ENCODE results near the gene PPP2R5E. TPM values are rescaled to one million over a fixed set of nuclear protein-coding genes. Genes with fewer than 3 reads are reported as not detected.

PPP2R5E gene
- total and polyA plus RNA-seq, 8 donors = 7.2 to 32.9 (median 14.2) TPM

DNA sequence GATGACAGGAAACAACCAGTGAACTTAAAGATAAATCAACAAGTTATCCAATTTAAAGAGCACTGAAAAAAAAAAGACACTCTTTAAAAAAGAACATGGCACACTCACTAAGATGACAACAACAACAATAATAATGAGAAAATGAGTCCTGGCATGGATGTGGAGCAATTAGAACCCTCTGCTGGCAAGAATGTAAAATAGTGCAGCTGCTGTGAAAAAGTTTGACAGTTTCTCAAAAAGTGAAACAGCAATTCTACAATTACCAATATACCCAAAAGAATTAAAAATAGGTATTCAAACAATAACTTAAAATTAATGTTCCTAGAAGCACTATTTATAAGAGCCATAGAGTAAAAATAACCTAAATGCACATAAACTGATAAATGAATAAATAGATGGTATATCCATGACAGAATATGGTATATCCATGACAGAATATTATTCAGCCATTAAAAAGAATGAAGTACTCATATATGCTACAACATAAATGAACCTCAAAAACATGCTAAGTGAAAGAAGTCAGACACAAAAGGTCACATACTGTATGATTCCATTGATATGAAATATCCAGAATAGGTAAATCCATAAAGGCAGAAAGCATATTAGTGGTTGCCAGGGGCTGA, 175.3 kb downstream of the PPP2R5E start:
- H3K27me3 ChIP-seq = no peaks in the 10 kb centered on the region
- TF ChIP-seq EP300 (IDR thresholded peaks at IDR 0.05) = no peak
- TF ChIP-seq POLR2AphosphoS5 (IDR thresholded peaks at IDR 0.05) = no peak
- TF ChIP-seq, protein P1, sequence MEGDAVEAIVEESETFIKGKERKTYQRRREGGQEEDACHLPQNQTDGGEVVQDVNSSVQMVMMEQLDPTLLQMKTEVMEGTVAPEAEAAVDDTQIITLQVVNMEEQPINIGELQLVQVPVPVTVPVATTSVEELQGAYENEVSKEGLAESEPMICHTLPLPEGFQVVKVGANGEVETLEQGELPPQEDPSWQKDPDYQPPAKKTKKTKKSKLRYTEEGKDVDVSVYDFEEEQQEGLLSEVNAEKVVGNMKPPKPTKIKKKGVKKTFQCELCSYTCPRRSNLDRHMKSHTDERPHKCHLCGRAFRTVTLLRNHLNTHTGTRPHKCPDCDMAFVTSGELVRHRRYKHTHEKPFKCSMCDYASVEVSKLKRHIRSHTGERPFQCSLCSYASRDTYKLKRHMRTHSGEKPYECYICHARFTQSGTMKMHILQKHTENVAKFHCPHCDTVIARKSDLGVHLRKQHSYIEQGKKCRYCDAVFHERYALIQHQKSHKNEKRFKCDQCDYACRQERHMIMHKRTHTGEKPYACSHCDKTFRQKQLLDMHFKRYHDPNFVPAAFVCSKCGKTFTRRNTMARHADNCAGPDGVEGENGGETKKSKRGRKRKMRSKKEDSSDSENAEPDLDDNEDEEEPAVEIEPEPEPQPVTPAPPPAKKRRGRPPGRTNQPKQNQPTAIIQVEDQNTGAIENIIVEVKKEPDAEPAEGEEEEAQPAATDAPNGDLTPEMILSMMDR (IDR thresholded peaks at IDR 0.05) = no peak
- TF ChIP-seq POLR2A (IDR thresholded peaks at IDR 0.05) = no peak
- intact Hi-C loops (cut with DNase I; ENCODE audit: low total_unique reads) = no loop called here
- no peak for DNase-seq
- H3K27ac ChIP-seq = no peak overlapping the region
- H3K9me3 ChIP-seq = peaks cover 0 to 14% (median 8%) of the 10 kb centered on the region in 4 donors
- H3K36me3 ChIP-seq = peaks cover 0 to 14% (median 7%) of the 10 kb centered on the region in 4 donors
- no peak overlapping the region for H3K4me3 ChIP-seq
- H3K4me1 ChIP-seq = no peaks in the 10 kb centered on the region

DNA sequence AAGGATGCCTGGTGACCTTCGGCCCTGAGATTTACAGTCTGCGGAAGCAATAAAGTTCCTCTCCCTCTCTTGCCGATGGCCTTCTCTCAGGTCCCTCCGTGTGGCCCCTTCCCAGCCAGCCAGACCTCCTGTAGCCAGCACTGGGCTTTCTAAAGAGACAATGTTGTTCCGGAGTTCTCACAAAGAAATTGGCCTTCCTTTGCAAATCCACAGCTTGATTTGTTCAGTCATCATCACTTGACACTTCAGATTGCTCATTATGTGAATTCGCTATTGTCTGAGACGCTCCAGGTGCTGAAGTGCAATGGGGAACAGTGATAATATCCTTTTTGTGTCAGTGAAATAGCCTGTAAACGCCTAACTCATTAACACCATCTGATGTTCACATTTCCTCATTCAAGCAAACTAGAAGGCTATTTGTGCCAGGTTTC, 180.8 kb downstream of the PPP2R5E start:
- TF ChIP-seq POLR2AphosphoS5 (IDR thresholded peaks at IDR 0.05) = no peak
- TF ChIP-seq, protein P1 (IDR thresholded peaks at IDR 0.05) = no peak
- no peak for TF ChIP-seq EP300 (IDR thresholded peaks at IDR 0.05)
- TF ChIP-seq POLR2A (IDR thresholded peaks at IDR 0.05) = no peak
- no peak for DNase-seq
- 41 to 64% (median 49%) methylated on average over 8 of the region's 8 CpGs for WGBS, 5 donors
- Histone ChIP-seq H3K4me3 (no peak overlapping the region), H3K27me3 (no peaks in the 10 kb centered on the region), H3K27ac (no peak overlapping the region), H3K9me3 (peaks cover 0 to 4% (median 2%) of the 10 kb centered on the region in 4 donors), H3K36me3 (no peaks in the 10 kb centered on the region), H3K4me1 (no peaks in the 10 kb centered on the region)
- intact Hi-C loops (cut with DNase I; ENCODE audit: low total_unique reads) = no loop called here

DNA sequence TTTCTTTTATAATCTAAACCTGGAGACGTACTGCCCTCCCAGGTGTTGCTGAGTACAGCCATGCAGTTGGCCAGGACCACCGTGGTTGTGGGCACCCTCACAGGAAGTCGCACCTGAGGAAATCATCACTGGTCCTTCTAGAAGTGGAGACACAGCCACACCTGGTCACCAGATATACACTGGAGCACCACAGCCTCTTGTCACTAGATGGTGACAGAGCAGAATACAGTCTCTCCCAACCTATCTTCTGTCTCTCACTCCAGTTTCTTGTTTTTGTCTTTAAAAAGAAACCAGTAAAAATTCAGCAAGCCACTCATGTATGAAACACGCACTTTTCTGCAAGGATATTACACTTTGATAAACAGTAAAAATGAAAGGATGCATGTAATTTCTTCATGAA, 181.4 kb downstream of the PPP2R5E start:
- no peaks in the 10 kb centered on the region for H3K4me1 ChIP-seq
- WGBS, 5 donors = 70 to 82% (median 78%) methylated on average over 4 of the region's 4 CpGs
- intact Hi-C loops (cut with DNase I; ENCODE audit: low total_unique reads) = no loop called here

DNA sequence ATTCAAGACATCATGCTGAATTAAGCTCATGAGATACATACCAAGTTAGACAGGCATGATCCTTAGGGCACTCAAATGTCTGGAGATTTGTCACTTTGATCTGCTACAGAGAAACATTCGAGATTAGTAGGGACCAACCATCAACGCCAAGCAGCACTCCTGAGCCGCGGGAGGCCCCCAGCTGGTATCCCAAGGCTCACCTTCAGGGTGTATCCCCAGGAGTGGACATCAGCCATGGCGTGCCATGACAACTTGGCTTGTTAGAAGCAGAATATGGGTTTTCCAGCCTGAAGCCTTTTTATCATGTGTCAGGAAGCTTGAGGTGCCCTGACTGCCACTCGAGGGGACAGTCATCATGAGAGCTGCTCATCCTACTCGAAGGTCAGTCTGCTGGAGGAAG, 185.3 kb downstream of the PPP2R5E start:
- H3K9me3 ChIP-seq = no peaks in the 10 kb centered on the region
- no peak overlapping the region for H3K4me3 ChIP-seq
- no peaks in the 10 kb centered on the region for H3K4me1 ChIP-seq
- 87 to 91% (median 90%) methylated on average over 7 of the region's 7 CpGs for WGBS, 5 donors
- no peak overlapping the region for H3K27ac ChIP-seq
- intact Hi-C loops (cut with DNase I; ENCODE audit: low total_unique reads) = no loop called here
- no peak for DNase-seq
- no peaks in the 10 kb centered on the region for H3K27me3 ChIP-seq
- H3K36me3 ChIP-seq = no peaks in the 10 kb centered on the region
- TF ChIP-seq POLR2A (IDR thresholded peaks at IDR 0.05) (no peak), POLR2AphosphoS5 (IDR thresholded peaks at IDR 0.05) (no peak), EP300 (IDR thresholded peaks at IDR 0.05) (no peak)
- TF ChIP-seq, protein P1 (IDR thresholded peaks at IDR 0.05) = no peak

More for the DNA sequence above, 181.4 kb downstream of the PPP2R5E start:
- Histone ChIP-seq H3K27ac (no peak overlapping the region), H3K9me3 (peaks cover 0 to 4% (median 2%) of the 10 kb centered on the region in 4 donors), H3K36me3 (no peaks in the 10 kb centered on the region), H3K27me3 (no peaks in the 10 kb centered on the region), H3K4me3 (no peak overlapping the region)
- TF ChIP-seq POLR2A (IDR thresholded peaks at IDR 0.05) = no peak
- no peak for TF ChIP-seq EP300 (IDR thresholded peaks at IDR 0.05)
- TF ChIP-seq, protein P1 (IDR thresholded peaks at IDR 0.05) = no peak
- TF ChIP-seq POLR2AphosphoS5 (IDR thresholded peaks at IDR 0.05) = no peak
- DNase-seq = no peak
